ENCODE results near the gene CLDN19. TPM values are rescaled to one million over a fixed set of nuclear protein-coding genes. Genes with fewer than 3 reads are reported as not detected.

The CLDN19 gene
- total and polyA plus RNA-seq, 11 donors, result 0.01 to 0.11 TPM; not detected in 9

- Histone ChIP-seq H3K4me1 (peaks cover 0 to 61% (median 52%) of the 10 kb centered on the region in 12 donors), H3K4me3 (no peak overlapping the region), H3K27ac (no peak overlapping the region), H3K9me3 (no peaks in the 10 kb centered on the region), H3K36me3 (peaks cover 0 to 56% (median 40%) of the 10 kb centered on the region in 9 donors), H3K27me3 (no peaks in the 10 kb centered on the region)
- DNase-seq, result no peak
- TF ChIP-seq, protein P1, sequence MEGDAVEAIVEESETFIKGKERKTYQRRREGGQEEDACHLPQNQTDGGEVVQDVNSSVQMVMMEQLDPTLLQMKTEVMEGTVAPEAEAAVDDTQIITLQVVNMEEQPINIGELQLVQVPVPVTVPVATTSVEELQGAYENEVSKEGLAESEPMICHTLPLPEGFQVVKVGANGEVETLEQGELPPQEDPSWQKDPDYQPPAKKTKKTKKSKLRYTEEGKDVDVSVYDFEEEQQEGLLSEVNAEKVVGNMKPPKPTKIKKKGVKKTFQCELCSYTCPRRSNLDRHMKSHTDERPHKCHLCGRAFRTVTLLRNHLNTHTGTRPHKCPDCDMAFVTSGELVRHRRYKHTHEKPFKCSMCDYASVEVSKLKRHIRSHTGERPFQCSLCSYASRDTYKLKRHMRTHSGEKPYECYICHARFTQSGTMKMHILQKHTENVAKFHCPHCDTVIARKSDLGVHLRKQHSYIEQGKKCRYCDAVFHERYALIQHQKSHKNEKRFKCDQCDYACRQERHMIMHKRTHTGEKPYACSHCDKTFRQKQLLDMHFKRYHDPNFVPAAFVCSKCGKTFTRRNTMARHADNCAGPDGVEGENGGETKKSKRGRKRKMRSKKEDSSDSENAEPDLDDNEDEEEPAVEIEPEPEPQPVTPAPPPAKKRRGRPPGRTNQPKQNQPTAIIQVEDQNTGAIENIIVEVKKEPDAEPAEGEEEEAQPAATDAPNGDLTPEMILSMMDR (IDR thresholded peaks at IDR 0.05), result no peak
- TF ChIP-seq POLR2A (IDR thresholded peaks at IDR 0.05), result no peak
- 24 to 61% (median 45%) methylated on average over 5 of the region's 5 CpGs for WGBS, 4 donors
- intact Hi-C loops (cut with DNase I), result no loop called here
- ATAC-seq, result no peak
Measured at GRCh38 chr1:42692461-42692860, 47.6 kb downstream of the CLDN19 start.

DNA sequence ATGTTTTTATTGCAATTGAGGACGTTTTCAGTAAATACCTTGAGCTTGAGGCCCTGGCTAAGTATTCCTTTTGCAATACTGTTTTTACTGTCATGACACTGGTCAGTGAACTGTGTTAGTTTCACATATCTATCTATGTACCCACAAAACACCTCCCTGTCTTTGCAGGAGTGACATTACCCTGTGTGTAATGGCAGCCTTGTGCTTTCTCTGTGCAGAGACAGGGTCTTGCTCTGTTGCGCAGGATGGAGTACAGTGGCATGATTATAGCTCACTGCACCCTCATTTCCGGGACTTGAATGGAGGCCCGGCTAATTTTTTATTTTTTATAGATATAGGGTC lies 48.9 kb downstream of the CLDN19 start:
- H3K27me3 ChIP-seq, result no peaks in the 10 kb centered on the region
- 62 to 80% (median 68%) methylated on average over 4 of the region's 4 CpGs for WGBS, 4 donors
- DNase-seq (no peak), ATAC-seq (no peak)
- peaks cover 5 to 75% (median 65%) of the 10 kb centered on the region in 12 donors for H3K4me1 ChIP-seq
- H3K27ac ChIP-seq, result no peak overlapping the region
- TF ChIP-seq POLR2A (IDR thresholded peaks at IDR 0.05), result no peak
- H3K9me3 ChIP-seq, result no peaks in the 10 kb centered on the region
- intact Hi-C loops (cut with DNase I), result no loop called here
- peaks cover 0 to 48% (median 27%) of the 10 kb centered on the region in 9 donors for H3K36me3 ChIP-seq
- H3K4me3 ChIP-seq, result no peak overlapping the region

- Histone ChIP-seq H3K4me1 (peaks cover 8 to 80% (median 70%) of the 10 kb centered on the region in 12 donors), H3K36me3 (peaks cover 0 to 43% (median 22%) of the 10 kb centered on the region in 9 donors), H3K4me3 (no peak overlapping the region), H3K27me3 (no peaks in the 10 kb centered on the region), H3K27ac (no peak overlapping the region), H3K9me3 (no peaks in the 10 kb centered on the region)
- intact Hi-C loops (cut with DNase I), result no loop called here
- ATAC-seq (no peak), DNase-seq (no peak)
- TF ChIP-seq, protein P1 (IDR thresholded peaks at IDR 0.05), result peak in 1 of 12 donors; percentile 16
- no peak for TF ChIP-seq POLR2A (IDR thresholded peaks at IDR 0.05)
- 40 to 75% (median 73%) methylated on average over 1 of the region's 1 CpG for WGBS, 4 donors
Measured at GRCh38 chr1:42690477-42691156, 49.4 kb downstream of the CLDN19 start.

GRCh38 chr1:42689912-42690311 lies 50.1 kb downstream of the CLDN19 start:
- H3K4me1 ChIP-seq, result peaks cover 11 to 87% (median 77%) of the 10 kb centered on the region in 12 donors
- DNase-seq (no peak), ATAC-seq (no peak)
- no peaks in the 10 kb centered on the region for H3K9me3 ChIP-seq
- no peak overlapping the region for H3K27ac ChIP-seq
- TF ChIP-seq, protein P1 (IDR thresholded peaks at IDR 0.05), result no peak
- no peak for TF ChIP-seq POLR2A (IDR thresholded peaks at IDR 0.05)
- peaks cover 0 to 36% (median 15%) of the 10 kb centered on the region in 9 donors for H3K36me3 ChIP-seq
- no peak overlapping the region for H3K4me3 ChIP-seq
- WGBS, 4 donors, result 79 to 85% (median 84%) methylated on average over 3 of the region's 3 CpGs
- intact Hi-C loops (cut with DNase I), result loop anchor here in 5 of 10 donors (2.0 to 10.0 kb wide), 6 partner anchors 21 to 515 kb away; partner anchors contain the start of genes C1orf50 (in 2 of the 5), P3H1 (in 2 of the 5) and FOXJ3 (in 1 of the 5)
- no peaks in the 10 kb centered on the region for H3K27me3 ChIP-seq

All from heart left ventricle (tissue), 16 donors.